Transverse colon (tissue), 4 donors: Measurements from ENCODE around the gene ZNF552. TPM values are rescaled to one million over a fixed set of nuclear protein-coding genes. Genes with fewer than 3 reads are reported as not detected.

Experiments used
- DNase-seq: peaks from one replicate; pipeline ENCODE4 v3.0.0-alpha.2; 2019
- H3K27ac ChIP-seq, 4 donors: fragments of 200-600 bp; sonication (generic); 2 replicates each; pipeline ENCODE4 v1.5.1; 2016 to 2018; ENCODE audit warnings: inconsistent platforms in 4 of 4
- H3K27me3 ChIP-seq: fragments of 200-600 bp; sonication (generic); 2 replicates; pipeline ENCODE4 v1.5.1; 2017; ENCODE audit warnings: inconsistent platforms
- H3K36me3 ChIP-seq, 4 donors: fragments of 200-600 bp; sonication (generic); 2 replicates each; pipeline ENCODE4 v1.5.1; 2017 to 2019; ENCODE audit warnings: inconsistent platforms in 4 of 4
- H3K4me1 ChIP-seq, 4 donors: fragments of 200-600 bp; sonication (generic); 2 replicates each; pipeline ENCODE4 v1.5.1; 2017 to 2020; ENCODE audit warnings: inconsistent platforms in 4 of 4
- H3K4me3 ChIP-seq, 4 donors: fragments of 200-600 bp; sonication (generic); 1 replicate in 1 of 4; 2 replicates in 3 of 4; pipeline versions ENCODE4 v1.5.1 to v1.6.1; 2017 to 2019; ENCODE audit warnings: inconsistent platforms in 4 of 4
- H3K9me3 ChIP-seq, 2 donors: fragments of 200-600 bp; sonication (generic); 2 replicates each; pipeline ENCODE4 v1.5.1; 2017 to 2019; ENCODE audit warnings: inconsistent platforms in 2 of 2
- CTCF ChIP-seq, 5 experiments: fragments of 200-600 bp in 3 of 5; fragments of 450-650 bp in 2 of 5; sonication (generic) in 3 of 5; IDR thresholded peaks; 1 replicate in 2 of 5; 2 replicates in 3 of 5; pipeline ENCODE4 v1.5.1; 2016 to 2017; ENCODE audit warnings: antibody characterized with exemption in 5 of 5, inconsistent platforms in 3 of 5, mild to moderate bottlenecking in 2 of 5, moderate library complexity in 1 of 5
- EP300 ChIP-seq: sonication (generic); formaldehyde crosslinking; IDR thresholded peaks from one replicate; pipeline ENCODE4 v1.6.1; 2017; ENCODE audit warnings: antibody characterized with exemption, low read depth
- POLR2A ChIP-seq: fragments of 450-650 bp; IDR thresholded peaks from one replicate; pipeline ENCODE4 v1.6.1; 2016; ENCODE audit warnings: antibody characterized with exemption, mild to moderate bottlenecking, moderate library complexity
- POLR2AphosphoS5 ChIP-seq, 3 donors: sonication (generic); formaldehyde crosslinking; IDR thresholded peaks; one replicate each; pipeline ENCODE4 v1.6.1; 2016; ENCODE audit warnings: antibody characterized with exemption in 3 of 3
- WGBS, 2 donors: methylation state at CpG; one replicate each; pipeline ENCODE4 v1.1.5; 2018; ENCODE audit warnings: low coverage in 1 of 2; 5-methylcytosine and 5-hydroxymethylcytosine counted together
- in situ Hi-C, 4 donors: fragments of 200-750 bp; cut with MboI; loops; one replicate each; pipeline versions ENCODE4 v1.15.0 to v1.15.1; 2017; ENCODE audit warnings: low sequenced_read_pairs in 3 of 4, low pct_ligation_motif_present in 1 of 4, low pct_unique_long_range_greater_than_20kb in 1 of 4
- intact Hi-C: fragments of 100-400 bp; cut with DNase I; formaldehyde crosslinking; loops from one replicate; pipeline ENCODE4 v1.15.1; 2023; ENCODE audit warnings: low total_unique reads
- total RNA-seq, 4 donors: library from RNA; depleted of rRNA; stranded (reverse); fragments of >200 nt; gene quantifications; one replicate each; pipeline ENCODE4 v1.1.0, GENCODE V29; 2016

The ZNF552 gene
- total RNA-seq, 4 donors from 2014 or later, result 41.2 to 145 (median 68.8) TPM

- H3K4me3 ChIP-seq, result peak overlapping the region in 3 of 4 donors; percentile 65 to 93 (median 88)
- no peaks in the 10 kb centered on the region for H3K36me3 ChIP-seq
- peak overlapping the region in 3 of 4 donors; percentile 87 to 95 (median 90) for H3K27ac ChIP-seq
- in situ Hi-C loops, result no loop called here
- WGBS, 2 donors, result 70% methylated on average over 6 of the region's 6 CpGs; no CpG with 5 or more reads in 1 of the 2 donors
- no peak for DNase-seq
- no peak for TF ChIP-seq CTCF (IDR thresholded peaks at IDR 0.05)
- no peak for TF ChIP-seq EP300
- no peak for TF ChIP-seq POLR2AphosphoS5 (IDR thresholded peaks at IDR 0.05)
- no peak for TF ChIP-seq POLR2A
- intact Hi-C loops, result no loop called here
- H3K9me3 ChIP-seq, result no peaks in the 10 kb centered on the region
- peaks cover 14 to 44% (median 38%) of the 10 kb centered on the region in 4 donors for H3K4me1 ChIP-seq
- no peaks in the 10 kb centered on the region for H3K27me3 ChIP-seq
Measured at GRCh38 chr19:57820599-57820998, 5.9 kb upstream of the ZNF552 start.

GRCh38 chr19:57819475-57820148 lies 4.9 kb upstream of the ZNF552 start:
- H3K36me3 ChIP-seq, result no peaks in the 10 kb centered on the region
- peak; percentile 89 for DNase-seq
- H3K4me3 ChIP-seq, result peak overlapping the region; percentile 65 to 93 (median 84)
- H3K27ac ChIP-seq, result peak overlapping the region; percentile 87 to 95 (median 92)
- H3K27me3 ChIP-seq, result no peaks in the 10 kb centered on the region
- TF ChIP-seq POLR2AphosphoS5 (IDR thresholded peaks at IDR 0.05) (peak; percentile 69 to 81 (median 79)), EP300 (no peak), POLR2A (peak; percentile 75), CTCF (IDR thresholded peaks at IDR 0.05) (peak in 1 of 5 experiments; percentile 14)
- peaks cover 11 to 43% (median 40%) of the 10 kb centered on the region in 4 donors for H3K4me1 ChIP-seq
- 1% methylated on average over 43 of the region's 44 CpGs; no CpG with 5 or more reads in 1 of the 2 donors for WGBS, 2 donors
- H3K9me3 ChIP-seq, result no peaks in the 10 kb centered on the region
- intact Hi-C loops, result no loop called here
- in situ Hi-C loops, result no loop called here

GRCh38 chr19:57818378-57818777 lies 3.7 kb upstream of the ZNF552 start:
- Histone ChIP-seq H3K27me3 (no peaks in the 10 kb centered on the region), H3K27ac (no peak overlapping the region), H3K36me3 (no peaks in the 10 kb centered on the region), H3K4me1 (peaks cover 0 to 40% (median 37%) of the 10 kb centered on the region in 4 donors), H3K9me3 (no peaks in the 10 kb centered on the region), H3K4me3 (no peak overlapping the region)
- in situ Hi-C loops, result no loop called here
- intact Hi-C loops, result no loop called here
- no peak for DNase-seq
- no peak for TF ChIP-seq EP300
- no peak for TF ChIP-seq POLR2A
- no peak for TF ChIP-seq POLR2AphosphoS5 (IDR thresholded peaks at IDR 0.05)
- no peak for TF ChIP-seq CTCF (IDR thresholded peaks at IDR 0.05)
- 90 to 96% methylated on average over 7 of the region's 7 CpGs for WGBS, 2 donors

GRCh38 chr19:57817976-57818375 lies 3.3 kb upstream of the ZNF552 start:
- Histone ChIP-seq H3K36me3 (peaks cover 0 to under 1% (median 0%) of the 10 kb centered on the region in 4 donors), H3K4me1 (peaks cover 1 to 41% (median 35%) of the 10 kb centered on the region in 4 donors), H3K27ac (no peak overlapping the region), H3K27me3 (no peaks in the 10 kb centered on the region), H3K4me3 (no peak overlapping the region), H3K9me3 (no peaks in the 10 kb centered on the region)
- no peak for DNase-seq
- TF ChIP-seq POLR2A (no peak), CTCF (IDR thresholded peaks at IDR 0.05) (no peak), EP300 (no peak), POLR2AphosphoS5 (IDR thresholded peaks at IDR 0.05) (no peak)
- intact Hi-C loops, result no loop called here
- in situ Hi-C loops, result no loop called here
- WGBS, 2 donors, result 88 to 97% methylated on average over 3 to 14 of the region's 14 CpGs
